Adipocyte (in vitro differentiated cells): ENCODE data around the gene NPC1.
"Not testable (repeated sequence)": the region's sequence is repeated elsewhere in the genome, so short reads cannot be mapped to it uniquely, and the experiment has no call there.

Source experiments
- DNase-seq: peaks from one replicate; pipeline ENCODE4 v3.0.0-alpha.2; 2015; ENCODE audit warnings: low read depth
- H3K27me3 ChIP-seq: replicated peaks from 2 replicates; pipeline ENCODE4 v1.7.0; 2013; ENCODE audit warnings: mild to moderate bottlenecking, low read length, moderate library complexity; ENCODE audit not compliant: control insufficient read depth, insufficient read depth
- H3K36me3 ChIP-seq: 2 replicates; pipeline ENCODE4 v1.7.0; 2013; ENCODE audit warnings: low read length, mild to moderate bottlenecking, moderate library complexity; ENCODE audit not compliant: control insufficient read depth, insufficient read depth, severe bottlenecking
- H3K4me1 ChIP-seq: 2 replicates; pipeline ENCODE4 v1.7.0; 2013; ENCODE audit warnings: mild to moderate bottlenecking, low read length, moderate library complexity; ENCODE audit not compliant: control insufficient read depth, insufficient read depth
- H3K4me3 ChIP-seq: 2 replicates; pipeline ENCODE4 v1.7.0; 2013; ENCODE audit warnings: mild to moderate bottlenecking, low read length, moderate library complexity
- H3K9ac ChIP-seq: 2 replicates; pipeline ENCODE4 v1.7.0; 2013; ENCODE audit warnings: mild to moderate bottlenecking, low read length, moderate library complexity
- H3K9me3 ChIP-seq: 2 replicates; pipeline ENCODE4 v1.7.0; 2013; ENCODE audit warnings: mild to moderate bottlenecking, low read length, moderate library complexity; ENCODE audit not compliant: control insufficient read depth

NPC1 gene

GRCh38 chr18:23585007-23585871 lies 1.1 kb downstream of the NPC1 start:
- DNase-seq, result peak; percentile 51
- H3K4me3 ChIP-seq, result peak overlapping the region; percentile 91
- no peaks in the 10 kb centered on the region for H3K36me3 ChIP-seq
- peak overlapping the region; percentile 99 for H3K9ac ChIP-seq
- no peaks in the 10 kb centered on the region for H3K27me3 ChIP-seq
- H3K4me1 ChIP-seq, result peaks cover 54% of the 10 kb centered on the region
- H3K9me3 ChIP-seq, result no peaks in the 10 kb centered on the region

- Histone ChIP-seq H3K27me3 (no peaks in the 10 kb centered on the region), H3K9me3 (no peaks in the 10 kb centered on the region), H3K4me3 (peak overlapping the region; percentile 91), H3K36me3 (no peaks in the 10 kb centered on the region), H3K9ac (no peak overlapping the region), H3K4me1 (peaks cover 57% of the 10 kb centered on the region)
- no peak for DNase-seq
Measured at GRCh38 chr18:23584019-23584983, 2.0 kb downstream of the NPC1 start.

- Histone ChIP-seq H3K27me3 (no peaks in the 10 kb centered on the region), H3K36me3 (no peaks in the 10 kb centered on the region), H3K4me3 (peak overlapping the region; percentile 91), H3K9ac (no peak overlapping the region), H3K9me3 (no peaks in the 10 kb centered on the region), H3K4me1 (peaks cover 57% of the 10 kb centered on the region)
- DNase-seq, result no peak
Measured at GRCh38 chr18:23583071-23583865, 3.0 kb downstream of the NPC1 start.

- no peak overlapping the region for H3K9ac ChIP-seq
- peaks cover 54% of the 10 kb centered on the region for H3K4me1 ChIP-seq
- peak overlapping the region; percentile 33 for H3K4me3 ChIP-seq
- H3K27me3 ChIP-seq, result no peaks in the 10 kb centered on the region
- H3K36me3 ChIP-seq, result peaks cover 4% of the 10 kb centered on the region
- H3K9me3 ChIP-seq, result no peaks in the 10 kb centered on the region
- peak; percentile 35 for DNase-seq
Measured at GRCh38 chr18:23580677-23581367, 5.5 kb downstream of the NPC1 start.

GRCh38 chr18:23578891-23579653 lies 7.2 kb downstream of the NPC1 start:
- Histone ChIP-seq H3K4me3 (no peak overlapping the region), H3K36me3 (peaks cover 4% of the 10 kb centered on the region)
- peak; percentile 48 for DNase-seq

GRCh38 chr18:23578067-23578701 lies 8.1 kb downstream of the NPC1 start:
- no peak for DNase-seq
- no peaks in the 10 kb centered on the region for H3K27me3 ChIP-seq
- peaks cover 4% of the 10 kb centered on the region for H3K36me3 ChIP-seq
- no peaks in the 10 kb centered on the region for H3K9me3 ChIP-seq
- H3K4me3 ChIP-seq, result no peak overlapping the region
- H3K4me1 ChIP-seq, result peaks cover 50% of the 10 kb centered on the region
- H3K9ac ChIP-seq, result no peak overlapping the region

More at GRCh38 chr18:23578891-23579653, 7.2 kb downstream of the NPC1 start:
- H3K4me1 ChIP-seq, result peaks cover 50% of the 10 kb centered on the region
- no peak overlapping the region for H3K9ac ChIP-seq
- H3K27me3 ChIP-seq, result no peaks in the 10 kb centered on the region
- no peaks in the 10 kb centered on the region for H3K9me3 ChIP-seq

- not testable (repeated sequence) for H3K27me3 ChIP-seq, DNase-seq, H3K36me3 ChIP-seq, H3K9ac ChIP-seq, H3K4me3 ChIP-seq, H3K9me3 ChIP-seq
- peaks cover 49% of the 10 kb centered on the region for H3K4me1 ChIP-seq
Measured at GRCh38 chr18:23577521-23577920, 8.8 kb downstream of the NPC1 start.

- Histone ChIP-seq H3K36me3 (peaks cover 19% of the 10 kb centered on the region), H3K4me1 (peaks cover 43% of the 10 kb centered on the region), H3K4me3 (no peak overlapping the region), H3K9ac (no peak overlapping the region), H3K9me3 (no peaks in the 10 kb centered on the region), H3K27me3 (no peaks in the 10 kb centered on the region)
- no peak for DNase-seq
Measured at GRCh38 chr18:23575309-23575651, 11.0 kb downstream of the NPC1 start.

- peaks cover 44% of the 10 kb centered on the region for H3K4me1 ChIP-seq
- no peak overlapping the region for H3K4me3 ChIP-seq
- peaks cover 24% of the 10 kb centered on the region for H3K36me3 ChIP-seq
- H3K9me3 ChIP-seq, result no peaks in the 10 kb centered on the region
- no peak for DNase-seq
- no peaks in the 10 kb centered on the region for H3K27me3 ChIP-seq
- H3K9ac ChIP-seq, result no peak overlapping the region
Measured at GRCh38 chr18:23574611-23575308, 11.5 kb downstream of the NPC1 start.
